Keratinocyte (primary cell): ENCODE data around the gene SLU7. TPM values are rescaled to one million over a fixed set of nuclear protein-coding genes. Genes with fewer than 3 reads are reported as not detected.

Experiments used
- DNase-seq: peaks from one replicate; pipeline ENCODE4 v3.0.0-alpha.2; 2011; ENCODE audit warnings: low read depth, missing footprints, low spot score
- FAIRE-seq: peaks from 2 replicates; lab custom pipeline; 2011; peaks lifted over from hg19 to GRCh38; lab: Jason Lieb, UNC
- H2AFZ ChIP-seq: 2 replicates; pipeline ENCODE4 v1.6.0; 2012; ENCODE audit warnings: low read length, control low read depth, inconsistent platforms; ENCODE audit not compliant: control insufficient read depth
- H3K27ac ChIP-seq: 2 replicates; pipeline ENCODE4 v1.5.1; 2011; ENCODE audit warnings: low read length; ENCODE audit not compliant: control insufficient read depth, insufficient read depth
- H3K27me3 ChIP-seq: 3 replicates; pipeline ENCODE4 v1.6.0; 2011; ENCODE audit warnings: low read length; ENCODE audit not compliant: control insufficient read depth, insufficient read depth; ENCODE audit errors: extremely low read depth
- H3K36me3 ChIP-seq, 2 experiments: 2 replicates in 1 of 2; 3 replicates in 1 of 2; pipeline ENCODE4 v1.5.1; 2011; ENCODE audit warnings: low read length in 2 of 2, mild to moderate bottlenecking in 1 of 2; ENCODE audit not compliant: control insufficient read depth in 2 of 2, insufficient read depth in 2 of 2; ENCODE audit errors: extremely low read depth in 1 of 2
- H3K4me1 ChIP-seq: 3 replicates; pipeline ENCODE4 v1.5.1; 2011; ENCODE audit warnings: low read length; ENCODE audit not compliant: control insufficient read depth, insufficient read depth; ENCODE audit errors: extremely low read depth
- H3K4me2 ChIP-seq: 3 replicates; pipeline ENCODE4 v1.6.0; 2011; ENCODE audit warnings: low read depth, low read length; ENCODE audit not compliant: control insufficient read depth, insufficient read depth; ENCODE audit errors: extremely low read depth
- H3K4me3 ChIP-seq, 3 experiments: fragments of 200-600 bp in 1 of 3; sonication (generic) in 1 of 3; 2 replicates in 2 of 3; 3 replicates in 1 of 3; pipeline ENCODE4 v1.5.1; 2011 to 2016; ENCODE audit warnings: low read length in 3 of 3, mild to moderate bottlenecking in 3 of 3, control low read depth in 2 of 3, inconsistent platforms in 1 of 3, low read depth in 1 of 3, mixed read lengths in 1 of 3, mixed run types in 1 of 3, moderate library complexity in 1 of 3; ENCODE audit not compliant: control insufficient read depth in 2 of 3, insufficient read depth in 2 of 3; ENCODE audit errors: extremely low read depth in 1 of 3
- H3K79me2 ChIP-seq: 2 replicates; pipeline ENCODE4 v1.6.0; 2012; ENCODE audit warnings: low read length; ENCODE audit not compliant: control insufficient read depth, insufficient read depth
- H3K9ac ChIP-seq: 3 replicates; pipeline ENCODE4 v1.6.0; 2011; ENCODE audit warnings: low read length; ENCODE audit not compliant: control insufficient read depth, insufficient read depth; ENCODE audit errors: extremely low read depth
- H3K9me1 ChIP-seq: 3 replicates; pipeline ENCODE4 v1.6.0; 2011; ENCODE audit warnings: low read length; ENCODE audit not compliant: control insufficient read depth, insufficient read depth; ENCODE audit errors: extremely low read depth
- H3K9me3 ChIP-seq: 2 replicates; pipeline ENCODE4 v1.5.1; 2012; ENCODE audit warnings: low read depth, low read length; ENCODE audit not compliant: control insufficient read depth
- H4K20me1 ChIP-seq: 3 replicates; pipeline ENCODE4 v1.6.0; 2011; ENCODE audit warnings: low read length; ENCODE audit not compliant: control insufficient read depth, insufficient read depth; ENCODE audit errors: extremely low read depth
- EZH2 ChIP-seq: IDR thresholded peaks from one replicate; pipeline ENCODE4 v1.6.1; 2012; ENCODE audit warnings: inconsistent platforms, mild to moderate bottlenecking, low read length, moderate library complexity
- dilution Hi-C: fragments of 300-500 bp; cut with MboI; formaldehyde crosslinking; loops from one replicate; pipeline ENCODE4 v1.7.0; 2020; ENCODE audit warnings: low sequenced_read_pairs; ENCODE audit not compliant: extremely low pct_ligation_motif_present
- polyA plus RNA-seq, 5 experiments: library from polyadenylated mRNA; depleted of rRNA in 3 of 5; stranded (reverse) in 3 of 5; stranded (forward) in 1 of 5; unstranded in 1 of 5; fragments of >200 nt; gene quantifications; 1 replicate in 1 of 5; 2 replicates in 3 of 5; 3 replicates in 1 of 5; pipeline versions ENCODE4 v1.2.1 to v1.2.3, GENCODE V29; 2011 to 2012; ENCODE audit warnings: missing spikeins in 2 of 5, low read depth in 1 of 5, low replicate concordance in 1 of 5
- TF ChIP-seq, protein P1 (sequence below), 3 experiments: IDR thresholded peaks in 1 of 3; conservative IDR thresholded peaks in 1 of 3; optimal IDR thresholded peaks in 1 of 3; 2 replicates in 2 of 3; 3 replicates in 1 of 3; pipeline versions ENCODE3 to v1.5.1; 2011; ENCODE audit warnings: low read length in 3 of 3, mild to moderate bottlenecking in 3 of 3, moderate library complexity in 2 of 3, control low read depth in 1 of 3, inconsistent platforms in 1 of 3; ENCODE audit not compliant: insufficient read depth in 2 of 3; ENCODE audit errors: extremely low read depth in 1 of 3

Gene SLU7
- polyA plus RNA-seq, 1 donor (not counting 4 experiments of a cell fraction or from before 2014, with no cell fraction given) = 29.7 TPM

DNA sequence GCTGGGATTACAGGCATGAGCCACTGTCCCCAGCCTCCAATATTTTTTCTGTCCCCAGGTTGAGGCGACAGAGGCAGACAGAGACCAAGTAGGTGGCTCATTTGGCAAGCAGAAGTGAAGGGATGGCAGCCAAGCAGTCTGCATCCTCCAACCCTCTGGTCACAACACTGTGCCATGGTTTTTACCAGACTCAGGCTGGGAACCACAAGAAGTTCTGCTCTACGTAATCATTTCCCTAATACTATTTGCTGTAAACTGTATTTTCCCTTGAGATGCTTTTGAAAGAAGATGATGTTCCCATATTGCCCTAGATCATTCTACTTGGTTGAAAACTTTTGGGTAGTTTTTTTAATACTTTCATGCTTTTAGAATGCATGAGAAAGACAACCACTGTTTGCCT, 43.3 kb upstream of the SLU7 start:
- no peaks in the 10 kb centered on the region for H3K9me1 ChIP-seq
- no peak overlapping the region for H2AFZ ChIP-seq
- dilution Hi-C loops = no loop called here
- H3K4me1 ChIP-seq = no peaks in the 10 kb centered on the region
- no peak overlapping the region for H3K27ac ChIP-seq
- no peaks in the 10 kb centered on the region for H3K79me2 ChIP-seq
- no peaks in the 10 kb centered on the region for H3K36me3 ChIP-seq
- no peaks in the 10 kb centered on the region for H4K20me1 ChIP-seq
- no peak for FAIRE-seq
- DNase-seq = no peak
- no peaks in the 10 kb centered on the region for H3K27me3 ChIP-seq
- no peak overlapping the region for H3K9ac ChIP-seq
- TF ChIP-seq, protein P1, sequence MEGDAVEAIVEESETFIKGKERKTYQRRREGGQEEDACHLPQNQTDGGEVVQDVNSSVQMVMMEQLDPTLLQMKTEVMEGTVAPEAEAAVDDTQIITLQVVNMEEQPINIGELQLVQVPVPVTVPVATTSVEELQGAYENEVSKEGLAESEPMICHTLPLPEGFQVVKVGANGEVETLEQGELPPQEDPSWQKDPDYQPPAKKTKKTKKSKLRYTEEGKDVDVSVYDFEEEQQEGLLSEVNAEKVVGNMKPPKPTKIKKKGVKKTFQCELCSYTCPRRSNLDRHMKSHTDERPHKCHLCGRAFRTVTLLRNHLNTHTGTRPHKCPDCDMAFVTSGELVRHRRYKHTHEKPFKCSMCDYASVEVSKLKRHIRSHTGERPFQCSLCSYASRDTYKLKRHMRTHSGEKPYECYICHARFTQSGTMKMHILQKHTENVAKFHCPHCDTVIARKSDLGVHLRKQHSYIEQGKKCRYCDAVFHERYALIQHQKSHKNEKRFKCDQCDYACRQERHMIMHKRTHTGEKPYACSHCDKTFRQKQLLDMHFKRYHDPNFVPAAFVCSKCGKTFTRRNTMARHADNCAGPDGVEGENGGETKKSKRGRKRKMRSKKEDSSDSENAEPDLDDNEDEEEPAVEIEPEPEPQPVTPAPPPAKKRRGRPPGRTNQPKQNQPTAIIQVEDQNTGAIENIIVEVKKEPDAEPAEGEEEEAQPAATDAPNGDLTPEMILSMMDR (optimal IDR thresholded peaks at IDR 0.05 in 1 of 3, IDR thresholded peaks at IDR 0.05 in 1 of 3, conservative IDR thresholded peaks at IDR 0.05 in 1 of 3; ENCODE audit: extremely low read depth in 1 of 3, insufficient read depth in 2 of 3, low read length in 3 of 3) = no peak
- TF ChIP-seq EZH2 = no peak
- H3K9me3 ChIP-seq = no peaks in the 10 kb centered on the region
- H3K4me3 ChIP-seq = no peak overlapping the region
- no peak overlapping the region for H3K4me2 ChIP-seq

DNA sequence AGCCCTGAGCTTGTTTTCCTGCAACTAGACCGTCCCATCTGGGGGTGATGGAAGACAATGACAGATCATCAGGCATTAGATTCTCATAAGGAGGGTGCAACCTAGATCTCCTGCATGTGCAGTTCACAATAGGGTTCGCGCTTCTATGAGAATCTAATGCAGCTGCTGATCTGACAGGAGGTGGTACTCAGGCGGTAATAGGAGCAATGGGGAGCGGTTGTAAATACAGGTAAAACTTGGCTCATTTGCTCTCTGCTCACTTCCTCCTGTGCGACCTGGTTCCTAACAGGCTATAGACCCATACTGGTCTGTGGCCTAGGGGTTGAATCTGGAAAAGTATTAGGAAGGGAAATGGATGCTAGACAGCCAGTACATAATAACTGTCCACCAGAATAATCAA, 42.5 kb upstream of the SLU7 start:
- Histone ChIP-seq H3K9ac (no peak overlapping the region), H3K9me3 (no peaks in the 10 kb centered on the region), H4K20me1 (no peaks in the 10 kb centered on the region), H3K9me1 (no peaks in the 10 kb centered on the region), H3K79me2 (no peaks in the 10 kb centered on the region), H3K27me3 (no peaks in the 10 kb centered on the region), H3K36me3 (no peaks in the 10 kb centered on the region), H3K4me3 (no peak overlapping the region), H2AFZ (no peak overlapping the region), H3K4me1 (no peaks in the 10 kb centered on the region), H3K4me2 (no peak overlapping the region), H3K27ac (no peak overlapping the region)
- no peak for FAIRE-seq
- TF ChIP-seq, protein P1 (optimal IDR thresholded peaks at IDR 0.05 in 1 of 3, IDR thresholded peaks at IDR 0.05 in 1 of 3, conservative IDR thresholded peaks at IDR 0.05 in 1 of 3; ENCODE audit: extremely low read depth in 1 of 3, insufficient read depth in 2 of 3, low read length in 3 of 3) = no peak
- no peak for TF ChIP-seq EZH2
- dilution Hi-C loops = no loop called here
- DNase-seq = no peak
